Myocyte (in vitro differentiated cells): Measurements from ENCODE around the gene LIPK. TPM values are rescaled to one million over a fixed set of nuclear protein-coding genes. Genes with fewer than 3 reads are reported as not detected.
"Not testable (repeated sequence)": the region's sequence is repeated elsewhere in the genome, so short reads cannot be mapped to it uniquely, and the experiment has no call there.

ENCODE experiments used
- DNase-seq: peaks from one replicate; pipeline ENCODE4 v3.0.0-alpha.2; 2012; ENCODE audit warnings: low read depth
- polyA plus RNA-seq: library from polyadenylated mRNA; unstranded; fragments of >200 nt; gene quantifications from one replicate; pipeline ENCODE4 v1.2.1, GENCODE V29; 2012; ENCODE audit warnings: missing spikeins
- total RNA-seq: library from RNA; depleted of rRNA; stranded (reverse); fragments of >200 nt; gene quantifications from 2 replicates; pipeline ENCODE4 v1.2.3, GENCODE V29; 2014

LIPK gene, protein sequence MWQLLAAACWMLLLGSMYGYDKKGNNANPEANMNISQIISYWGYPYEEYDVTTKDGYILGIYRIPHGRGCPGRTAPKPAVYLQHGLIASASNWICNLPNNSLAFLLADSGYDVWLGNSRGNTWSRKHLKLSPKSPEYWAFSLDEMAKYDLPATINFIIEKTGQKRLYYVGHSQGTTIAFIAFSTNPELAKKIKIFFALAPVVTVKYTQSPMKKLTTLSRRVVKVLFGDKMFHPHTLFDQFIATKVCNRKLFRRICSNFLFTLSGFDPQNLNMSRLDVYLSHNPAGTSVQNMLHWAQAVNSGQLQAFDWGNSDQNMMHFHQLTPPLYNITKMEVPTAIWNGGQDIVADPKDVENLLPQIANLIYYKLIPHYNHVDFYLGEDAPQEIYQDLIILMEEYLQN
- total RNA-seq, result not detected in 2 replicates
- not detected for polyA plus RNA-seq

DNA sequence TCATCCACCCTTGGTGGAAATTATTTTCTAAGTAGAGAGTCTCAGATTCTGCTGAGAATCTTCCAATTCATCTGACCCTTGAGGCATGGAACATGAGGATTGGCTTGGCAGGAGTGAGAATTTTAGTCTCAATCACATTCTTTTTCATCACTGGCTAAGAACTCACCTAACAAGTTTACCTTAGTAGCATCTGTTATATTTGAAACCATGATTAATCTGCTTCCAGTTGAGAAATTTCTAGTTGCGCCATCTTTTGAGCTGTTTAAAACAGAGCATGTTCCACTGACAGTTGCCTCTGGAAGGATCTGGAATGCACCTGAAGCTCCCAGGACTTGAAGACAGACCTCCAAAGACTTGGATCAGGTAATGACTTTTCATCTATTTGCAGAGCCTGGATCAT, at the start of gene LIPK:
LIPK (plus strand) TSS at position 292 of the 400 bp plus-strand sequence. CDS start 18,295 bp downstream, outside the sequence.
- DNase-seq, result no peak

DNA sequence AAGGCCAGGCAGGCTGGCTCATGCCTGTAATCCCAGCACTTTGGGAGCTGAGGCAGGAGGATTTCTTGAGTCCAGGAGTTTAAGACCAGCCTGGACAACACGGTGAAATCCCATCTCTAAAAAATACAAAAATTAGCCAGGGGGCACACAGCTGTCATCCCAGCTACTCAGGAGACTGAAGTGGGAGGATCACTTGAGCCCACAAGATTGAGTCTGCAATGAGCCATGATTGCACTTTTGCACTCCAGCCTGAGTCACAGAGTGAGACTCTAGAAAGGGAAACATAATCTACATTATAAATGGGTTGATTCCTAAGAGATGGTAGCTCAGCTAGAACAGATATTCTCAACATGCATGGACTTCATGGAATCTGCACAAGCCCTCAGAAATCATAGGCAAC, 48.1 kb upstream of the LIPK start:
- peak; percentile 15 for DNase-seq

DNA sequence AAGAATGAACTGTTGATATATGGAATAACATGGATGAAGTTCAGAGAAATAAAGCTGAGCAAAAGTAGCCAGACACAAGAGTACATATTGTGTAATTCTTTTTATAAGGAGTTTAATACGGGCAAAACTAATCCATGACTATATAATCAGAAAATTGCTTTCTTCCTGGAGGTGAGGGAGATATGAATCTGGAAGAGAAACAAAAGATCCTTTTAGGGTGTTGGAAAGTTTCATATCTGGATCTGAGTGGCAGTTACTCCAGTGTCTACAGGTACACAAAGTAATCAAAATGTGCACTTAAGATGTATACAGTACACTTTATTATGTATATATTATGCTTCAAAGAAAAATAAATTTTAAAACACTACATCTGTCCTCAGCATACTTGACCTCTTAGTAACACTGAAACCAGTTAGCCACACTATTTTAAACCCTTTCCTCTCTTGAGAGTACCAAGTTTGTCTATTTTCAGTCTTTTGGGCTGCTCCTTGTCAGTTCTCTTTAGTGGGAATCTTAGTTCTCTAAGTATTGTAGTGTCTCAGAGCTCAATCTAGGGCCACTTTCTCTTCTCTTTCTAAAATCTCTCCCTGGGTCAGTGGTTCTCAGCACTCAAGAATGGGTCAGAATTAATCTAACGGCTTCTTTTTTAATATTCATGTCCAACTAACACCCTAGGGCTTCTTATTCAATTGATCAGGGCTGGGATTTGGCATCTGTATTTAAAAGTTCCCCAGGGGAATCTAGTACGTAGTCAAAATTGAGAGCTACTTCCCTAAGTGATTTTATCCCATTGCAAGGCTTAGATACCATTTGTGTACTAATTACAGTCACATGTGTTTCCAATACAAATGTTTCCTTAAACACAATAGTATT, 46.1 kb upstream of the LIPK start:
- no peak for DNase-seq

DNA sequence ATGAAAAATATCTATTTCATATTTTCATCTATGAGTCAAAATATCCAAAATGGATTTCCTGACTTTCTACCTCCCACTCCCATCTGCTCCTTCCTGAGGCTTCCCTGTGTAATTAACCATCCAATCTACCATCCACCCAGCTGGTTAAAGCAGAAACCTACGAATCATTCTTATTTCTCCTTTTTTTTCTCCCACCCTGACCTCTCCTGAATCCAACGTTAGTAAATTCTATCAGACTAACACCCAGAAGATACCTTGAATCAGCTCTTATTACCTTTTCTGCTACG, 45.5 kb upstream of the LIPK start:
- no peak for DNase-seq

DNA sequence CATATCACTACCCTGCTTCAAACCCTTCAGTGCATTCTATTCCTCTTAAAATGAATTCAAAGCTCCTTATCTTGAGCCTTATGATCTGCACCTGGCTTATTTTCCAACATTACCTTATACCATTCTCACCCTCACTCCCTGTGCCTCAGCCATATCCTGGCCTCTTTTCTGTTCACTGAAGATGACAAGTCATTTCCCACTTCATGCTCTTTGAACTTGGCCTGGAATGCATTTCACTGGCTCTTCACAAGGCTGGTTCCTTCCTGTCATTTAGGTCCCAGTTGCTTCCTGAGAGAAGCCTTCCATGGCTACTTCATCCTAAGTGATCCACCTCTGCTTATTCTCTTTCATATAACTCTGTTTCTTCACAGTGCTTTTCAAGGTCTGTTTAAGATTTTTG, 45.0 kb upstream of the LIPK start:
- DNase-seq, result no peak

DNA sequence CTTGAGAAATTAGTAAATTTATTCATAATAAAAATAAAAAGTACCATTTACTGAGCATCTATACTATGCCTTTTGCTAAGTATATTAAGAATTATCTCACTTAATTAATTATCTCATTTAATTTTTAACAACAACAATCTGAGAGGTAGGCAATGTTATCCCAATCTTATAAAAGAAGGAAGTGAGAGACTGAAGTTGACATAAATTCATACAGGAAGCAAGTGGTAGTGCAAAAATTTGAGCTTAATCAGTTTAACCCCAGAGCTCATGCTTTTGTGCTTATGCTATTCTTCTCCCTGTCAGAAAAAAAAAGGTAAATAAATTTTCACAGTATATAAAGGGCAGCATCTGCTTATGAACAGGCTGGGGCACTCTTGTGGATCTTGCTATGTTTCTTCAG, 44.5 kb upstream of the LIPK start:
- DNase-seq, result no peak

DNA sequence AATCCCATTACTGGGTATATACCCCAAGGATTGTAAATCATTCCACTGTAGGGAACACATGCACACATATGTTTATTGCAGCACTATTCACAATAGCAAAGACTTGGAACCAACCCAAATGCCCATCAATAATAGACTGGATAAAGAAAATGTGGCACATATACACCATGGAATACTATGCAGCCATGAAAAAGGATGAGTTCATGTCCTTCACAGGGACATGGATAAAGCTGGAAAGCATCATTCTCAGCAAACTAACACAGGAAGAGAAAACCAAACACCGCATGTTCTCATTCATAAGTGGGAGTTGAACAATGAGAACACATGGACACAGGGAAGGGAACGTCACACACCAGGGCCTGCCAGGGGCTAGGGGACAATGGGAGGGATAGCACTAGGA, 42.9 kb upstream of the LIPK start:
- DNase-seq, result not testable (repeated sequence)

DNA sequence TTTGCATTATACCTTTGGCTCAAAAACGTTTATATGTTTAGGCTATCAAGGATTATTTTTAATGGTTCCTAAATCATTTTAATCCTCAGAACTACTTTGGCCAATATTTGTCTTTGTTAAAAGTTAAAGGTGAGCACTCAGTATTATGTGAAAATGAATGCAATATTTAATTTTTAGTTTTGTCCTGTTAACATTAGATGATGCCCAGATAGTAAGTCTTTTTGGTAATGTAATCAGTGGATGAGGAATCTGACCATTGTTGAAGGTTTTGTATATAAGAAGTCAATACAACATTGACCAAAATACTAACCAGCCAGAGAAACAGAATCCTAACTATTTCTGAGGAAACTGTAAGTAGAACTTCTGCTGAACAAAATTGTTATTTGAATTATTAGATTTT, 41.9 kb upstream of the LIPK start, which contains the start of gene LIPF:
LIPF (plus strand) TSS at position 301 of the 400 bp plus-strand sequence. CDS start 2,856 bp downstream, outside the sequence.
- no peak for DNase-seq

DNA sequence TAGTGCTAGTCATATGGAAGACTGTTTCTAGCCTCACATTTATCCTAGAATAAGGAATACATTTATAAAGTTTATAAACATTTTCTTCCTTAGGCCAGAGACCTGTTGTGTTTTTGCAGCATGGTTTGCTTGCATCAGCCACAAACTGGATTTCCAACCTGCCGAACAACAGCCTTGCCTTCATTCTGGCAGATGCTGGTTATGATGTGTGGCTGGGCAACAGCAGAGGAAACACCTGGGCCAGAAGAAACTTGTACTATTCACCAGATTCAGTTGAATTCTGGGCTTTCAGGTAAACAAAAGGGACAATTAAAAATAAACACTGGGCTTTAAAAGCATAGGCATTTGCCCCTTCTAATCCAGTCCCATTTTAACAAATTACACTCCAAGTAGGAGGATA, 37.6 kb upstream of the LIPK start:
- no peak for DNase-seq

DNA sequence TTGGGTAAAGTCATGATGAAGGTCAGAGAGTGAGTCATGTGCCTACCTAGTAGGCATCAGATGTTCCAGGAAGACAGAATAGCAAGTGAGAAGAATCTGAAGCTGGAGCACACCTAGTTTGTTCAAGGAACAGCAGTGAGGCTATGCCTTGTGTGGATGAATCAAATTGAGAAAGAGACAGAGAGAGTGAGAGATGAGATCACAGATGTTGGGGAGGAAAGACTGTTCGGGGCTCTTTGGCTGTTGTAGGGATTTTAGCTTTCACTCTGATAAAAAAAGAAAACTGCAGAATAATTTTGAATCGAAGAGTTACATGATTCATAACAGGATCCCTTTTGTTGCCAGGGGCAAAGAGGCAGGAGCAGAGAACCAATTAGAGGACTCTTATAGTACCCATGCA, 35.6 kb upstream of the LIPK start:
- no peak for DNase-seq

DNA sequence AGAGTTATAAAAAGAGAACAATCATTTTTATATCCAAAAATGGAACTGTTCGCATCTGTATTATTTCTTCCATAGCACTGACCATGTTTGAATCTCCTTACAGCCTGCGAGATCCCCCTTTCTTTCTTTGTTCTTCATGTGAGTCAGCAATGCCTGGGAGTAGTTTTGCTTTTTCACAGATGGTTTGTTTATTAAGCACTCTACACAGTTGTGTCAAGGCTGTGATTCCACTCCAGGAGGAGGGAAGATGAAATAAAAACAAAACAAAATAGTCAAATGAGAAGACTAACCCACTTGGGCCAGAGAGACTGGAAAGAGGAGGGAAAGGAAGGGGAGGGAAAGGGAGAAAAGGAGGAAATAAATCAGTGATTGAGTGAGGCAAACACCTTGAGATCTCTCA, 34.0 kb upstream of the LIPK start:
- DNase-seq, result no peak

DNA sequence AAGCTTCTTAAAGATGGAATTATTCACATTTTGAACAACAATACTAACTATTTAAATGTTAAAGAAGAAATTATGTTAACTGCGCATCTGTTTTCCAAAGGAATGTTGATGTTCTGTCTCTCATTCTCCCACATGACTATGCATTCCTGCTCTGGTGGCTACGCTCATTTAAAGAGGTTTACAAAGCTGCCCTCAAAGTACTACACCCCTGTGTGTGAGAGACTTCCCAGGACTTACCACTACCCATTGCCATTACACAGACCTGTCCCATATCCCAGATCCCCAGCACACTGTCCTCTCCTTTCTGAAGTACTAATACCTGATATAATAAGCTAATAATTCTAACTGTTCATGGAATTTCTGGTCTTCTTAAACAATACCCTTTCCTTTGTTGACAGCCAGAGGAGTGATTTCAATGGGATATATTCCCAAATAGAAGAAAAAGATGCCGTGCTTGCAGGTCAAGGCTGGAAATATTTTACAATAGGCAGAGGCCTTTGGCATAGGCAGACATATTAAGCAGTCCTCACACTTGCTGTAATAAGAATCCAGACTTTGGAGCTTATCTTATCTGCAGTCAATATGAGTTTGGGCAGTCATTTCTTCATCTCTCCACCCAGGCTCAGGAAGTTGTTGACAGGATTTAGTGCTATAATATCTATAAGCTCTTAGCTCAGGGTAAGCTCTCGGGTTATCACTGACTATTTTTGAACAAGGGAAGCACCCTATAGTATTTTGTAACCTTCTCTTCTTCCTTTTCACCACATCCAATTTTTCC, 29.6 kb upstream of the LIPK start:
- no peak for DNase-seq

DNA sequence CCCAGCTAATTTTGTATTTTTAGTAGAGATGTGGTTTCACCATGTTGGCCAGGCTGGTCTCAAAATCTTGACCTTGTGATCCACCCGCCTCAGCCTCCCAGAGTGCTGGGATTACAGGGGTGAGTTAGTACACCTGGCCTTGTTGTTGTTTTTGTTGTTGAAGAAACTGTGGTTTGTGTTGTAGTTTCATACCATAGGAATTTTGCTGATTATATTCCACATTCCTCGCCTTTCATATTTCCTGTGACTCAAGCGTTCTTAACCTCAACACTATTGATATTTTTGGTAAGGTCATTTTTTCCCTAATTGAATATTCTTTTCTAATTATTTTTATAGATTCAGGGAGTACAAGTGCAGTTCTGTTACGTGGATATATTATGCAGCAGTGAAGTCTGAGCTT, 25.1 kb upstream of the LIPK start:
- no peak for DNase-seq

DNA sequence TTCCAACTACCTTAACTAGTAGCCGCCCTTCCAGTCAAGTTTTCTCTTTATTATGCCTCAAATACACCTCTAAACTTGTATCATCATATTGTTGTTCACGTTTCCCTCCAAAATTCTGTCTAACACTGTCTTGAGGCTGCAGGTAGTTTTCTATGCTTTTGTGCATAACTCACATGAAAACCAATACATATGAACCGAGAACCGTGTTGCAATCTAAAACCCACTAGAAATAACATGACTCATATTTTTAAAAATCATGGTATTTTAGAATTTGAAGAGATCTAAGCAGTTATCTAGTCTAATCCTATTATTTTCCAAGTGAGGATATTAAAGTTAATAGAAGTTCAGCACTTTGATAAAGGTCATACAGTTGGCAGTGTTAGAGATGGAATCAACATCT, 23.6 kb upstream of the LIPK start:
- no peak for DNase-seq

DNA sequence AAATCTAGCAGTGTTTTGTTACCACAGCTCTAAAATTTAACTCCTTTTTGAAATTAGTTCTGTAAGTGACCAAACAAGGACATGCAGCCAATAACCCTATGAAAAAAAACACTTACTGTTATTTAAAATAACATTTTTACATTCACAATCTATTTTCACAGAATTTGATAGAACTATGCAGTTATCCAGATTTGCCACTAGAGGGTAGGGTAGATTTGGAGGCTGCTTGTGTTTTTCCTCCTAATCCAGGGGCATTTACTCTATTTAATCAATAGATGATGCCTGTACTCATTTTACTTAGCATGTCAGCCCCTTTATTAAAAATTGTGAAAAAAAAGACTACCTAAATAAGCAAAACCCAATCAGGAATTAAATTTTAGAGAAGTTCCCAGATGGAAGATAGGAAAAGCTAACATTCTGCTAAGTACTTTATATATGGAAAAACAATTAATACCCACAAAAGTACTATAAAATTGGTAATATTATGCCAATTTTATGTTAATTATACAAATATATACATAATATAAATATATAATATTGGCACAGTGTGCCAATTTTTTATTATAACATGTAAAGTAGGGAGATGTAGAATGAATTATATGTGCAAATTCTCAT, 18.1 kb upstream of the LIPK start:
- DNase-seq, result peak; percentile 23

DNA sequence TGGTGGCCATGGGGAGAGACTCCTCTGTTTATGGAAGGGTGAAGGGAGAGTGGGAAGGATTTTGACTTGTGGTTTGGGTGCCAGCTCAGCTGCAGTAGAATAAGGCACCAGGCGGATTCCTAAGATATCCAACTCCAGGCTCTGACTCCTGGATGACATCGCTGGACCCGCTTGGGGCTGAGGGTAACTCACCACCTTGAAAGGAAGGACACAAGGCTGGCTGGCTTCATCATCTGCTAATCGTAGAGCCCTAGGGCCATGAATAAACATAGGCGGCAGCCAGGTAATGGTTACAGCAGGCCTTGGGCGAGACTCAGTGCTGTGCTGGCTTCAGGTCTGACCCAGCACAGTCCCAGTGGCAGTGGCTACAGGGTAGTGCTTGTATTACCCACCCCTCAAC, 16.7 kb upstream of the LIPK start:
- no peak for DNase-seq

DNA sequence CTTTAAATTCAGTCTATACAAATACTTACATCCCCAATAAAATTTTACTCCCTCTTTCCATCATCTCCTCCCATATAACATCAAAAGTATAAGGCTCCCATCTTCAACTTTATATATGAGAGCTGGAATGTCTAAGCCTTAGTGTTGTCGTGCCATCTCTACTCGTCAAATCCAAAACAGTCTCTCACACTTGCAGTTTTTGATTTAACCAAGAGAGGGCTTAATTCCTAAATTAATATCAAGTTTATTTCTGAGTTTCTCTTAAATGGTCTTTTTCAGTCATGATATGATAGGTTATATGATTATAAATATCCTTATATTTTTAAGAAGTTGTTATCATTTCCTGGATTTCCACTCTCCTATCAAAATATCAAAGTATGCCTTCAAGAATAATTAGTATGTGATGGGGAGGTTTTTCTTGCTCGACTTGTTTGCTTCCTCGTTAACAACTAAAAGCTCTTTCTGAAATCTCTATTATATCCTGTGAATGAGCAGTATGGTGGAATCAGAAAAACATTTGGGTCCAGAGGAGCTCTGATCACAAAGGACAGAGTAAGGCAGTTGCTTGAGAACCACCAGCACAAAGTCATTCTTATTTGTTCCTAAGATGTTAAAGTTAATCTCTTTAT, 12.5 kb upstream of the LIPK start:
- DNase-seq, result peak; percentile 37

DNA sequence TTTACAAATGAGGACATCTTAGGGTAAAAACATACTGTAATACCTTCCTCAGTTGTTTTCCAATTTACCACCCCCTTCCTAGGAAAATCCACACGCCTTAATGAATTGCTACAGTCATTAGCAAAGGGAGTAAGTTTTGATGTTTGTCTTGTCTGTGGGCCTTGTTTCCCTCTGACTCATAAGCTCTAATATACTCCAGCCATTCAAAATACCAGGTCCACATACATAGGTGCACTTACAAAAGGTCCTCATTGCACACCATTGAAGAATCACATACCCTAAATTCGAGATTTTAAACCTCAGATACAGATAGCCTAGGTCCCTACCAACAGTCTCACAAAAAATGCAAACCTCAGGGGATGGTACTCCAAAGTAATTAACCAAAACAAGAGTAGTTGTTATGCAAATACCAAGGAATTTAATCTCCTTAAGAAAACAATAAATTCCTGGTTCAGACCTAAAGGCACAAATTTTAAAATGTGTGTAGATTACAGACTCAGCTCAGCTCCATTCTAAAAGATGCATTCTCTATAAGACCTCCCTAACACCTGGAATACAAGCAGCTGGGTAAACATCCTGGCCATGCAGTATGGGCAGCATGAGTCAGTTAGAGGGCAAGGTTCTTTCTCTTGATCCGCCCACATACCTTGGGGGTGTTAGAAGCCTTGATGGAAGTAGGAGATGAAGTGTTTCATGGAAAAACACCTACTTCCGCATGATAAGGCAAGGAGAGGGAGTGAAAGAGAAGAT, 3.0 kb upstream of the LIPK start:
- DNase-seq, result no peak

DNA sequence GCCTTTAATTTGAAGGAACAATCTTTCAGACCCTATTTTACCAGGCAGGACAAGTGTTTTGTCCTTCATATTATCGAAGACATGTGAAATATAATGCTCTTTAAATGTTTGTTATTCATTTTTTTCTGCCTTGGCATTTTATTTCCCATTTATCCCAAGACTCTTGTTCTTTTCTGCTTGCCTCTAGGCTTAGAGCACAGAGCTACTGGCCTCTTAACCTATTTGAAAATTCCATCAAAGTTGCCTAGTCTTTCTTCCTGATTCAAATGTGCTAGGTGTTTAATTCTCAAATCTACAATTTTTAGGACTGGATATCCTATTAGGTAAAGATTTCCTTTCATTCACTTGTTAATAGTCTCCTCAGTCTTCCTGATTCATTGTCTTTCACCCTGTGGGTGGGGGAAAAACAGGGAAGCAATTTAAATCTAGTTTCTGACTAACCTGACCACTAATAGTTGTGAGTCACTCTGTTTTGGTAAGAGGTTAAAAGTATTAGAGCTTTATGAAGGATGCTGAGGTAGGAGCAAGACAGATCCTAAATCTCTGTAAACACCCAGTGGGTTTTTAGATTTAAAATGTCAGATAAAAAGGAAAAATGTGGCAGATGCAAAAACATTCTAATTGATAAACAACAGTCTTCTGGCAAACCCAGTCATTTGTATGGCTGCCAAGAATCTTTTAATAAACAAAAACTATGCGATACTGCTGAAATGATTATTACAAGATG, 1.5 kb downstream of the LIPK start:
- peak; percentile 72 for DNase-seq
